Subcutaneous abdominal adipose tissue (tissue), 5 donors: ENCODE results near the gene KRTAP10-1.

Source experiments
- H3K27ac ChIP-seq: one replicate; pipeline ENCODE4 v1.7.0; 2013; ENCODE audit warnings: low read depth, mild to moderate bottlenecking, inconsistent platforms, low read length, moderate library complexity
- H3K27me3 ChIP-seq, 5 donors: one replicate each; pipeline ENCODE4 v1.7.0; 2013; ENCODE audit warnings: low read length in 5 of 5, inconsistent platforms in 1 of 5; ENCODE audit not compliant: control insufficient read depth in 5 of 5, insufficient read depth in 4 of 5
- H3K36me3 ChIP-seq, 5 donors: one replicate each; pipeline ENCODE4 v1.7.0; 2013; ENCODE audit warnings: low read length in 5 of 5; ENCODE audit not compliant: control insufficient read depth in 5 of 5, insufficient read depth in 5 of 5
- H3K4me1 ChIP-seq, 5 donors: one replicate each; pipeline ENCODE4 v1.7.0; 2013; ENCODE audit warnings: low read length in 5 of 5, mild to moderate bottlenecking in 3 of 5, moderate library complexity in 1 of 5; ENCODE audit not compliant: control insufficient read depth in 5 of 5, insufficient read depth in 5 of 5
- H3K4me3 ChIP-seq, 5 donors: one replicate each; pipeline ENCODE4 v1.7.0; 2013; ENCODE audit warnings: low read length in 5 of 5, low read depth in 1 of 5
- H3K9ac ChIP-seq, 5 donors: one replicate each; pipeline ENCODE4 v1.7.0; 2013; ENCODE audit warnings: low read length in 5 of 5, mild to moderate bottlenecking in 4 of 5, moderate library complexity in 3 of 5
- H3K9me3 ChIP-seq, 5 donors: one replicate each; pipeline ENCODE4 v1.7.0; 2013; ENCODE audit warnings: low read length in 5 of 5; ENCODE audit not compliant: control insufficient read depth in 5 of 5
- donor health status: healthy.
- donor health status: healthy.
- donor health status: healthy.
- donor health status: healthy.
- donor health status: healthy.

The KRTAP10-1 gene

GRCh38 chr21:44529503-44530125, 10.4 kb downstream of the KRTAP10-1 start:
- Histone ChIP-seq H3K4me3 (no peak overlapping the region), H3K9ac (no peak overlapping the region), H3K27ac (no peak overlapping the region), H3K9me3 (no peaks in the 10 kb centered on the region), H3K36me3 (no peaks in the 10 kb centered on the region), H3K4me1 (peaks cover 0 to 2% (median 0%) of the 10 kb centered on the region in 5 donors), H3K27me3 (peaks cover 3 to 18% (median 12%) of the 10 kb centered on the region in 5 donors)

- no peak overlapping the region for H3K9ac ChIP-seq
- no peaks in the 10 kb centered on the region for H3K9me3 ChIP-seq
- H3K4me1 ChIP-seq, result peaks cover 0 to 2% (median 0%) of the 10 kb centered on the region in 5 donors
- no peak overlapping the region for H3K27ac ChIP-seq
- no peak overlapping the region for H3K4me3 ChIP-seq
- no peaks in the 10 kb centered on the region for H3K36me3 ChIP-seq
- peaks cover 3 to 18% (median 12%) of the 10 kb centered on the region in 5 donors for H3K27me3 ChIP-seq
Observed at GRCh38 chr21:44529011-44529421, 11.0 kb downstream of the KRTAP10-1 start.

- H3K4me1 ChIP-seq, result peaks cover 0 to 2% (median 0%) of the 10 kb centered on the region in 5 donors
Observed at GRCh38 chr21:44528634-44528995, 11.4 kb downstream of the KRTAP10-1 start.

GRCh38 chr21:44527983-44528633, 11.9 kb downstream of the KRTAP10-1 start:
- no peaks in the 10 kb centered on the region for H3K36me3 ChIP-seq
- H3K9ac ChIP-seq, result no peak overlapping the region
- H3K4me3 ChIP-seq, result no peak overlapping the region
- no peaks in the 10 kb centered on the region for H3K9me3 ChIP-seq
- H3K27me3 ChIP-seq, result peaks cover 9 to 18% (median 12%) of the 10 kb centered on the region in 5 donors
- peaks cover 0 to 2% (median 0%) of the 10 kb centered on the region in 5 donors for H3K4me1 ChIP-seq
- no peak overlapping the region for H3K27ac ChIP-seq

More at GRCh38 chr21:44528634-44528995, 11.4 kb downstream of the KRTAP10-1 start:
- no peak overlapping the region for H3K4me3 ChIP-seq
- no peaks in the 10 kb centered on the region for H3K9me3 ChIP-seq
- H3K27me3 ChIP-seq, result peaks cover 5 to 18% (median 12%) of the 10 kb centered on the region in 5 donors
- H3K27ac ChIP-seq, result no peak overlapping the region
- H3K36me3 ChIP-seq, result no peaks in the 10 kb centered on the region
- no peak overlapping the region for H3K9ac ChIP-seq

GRCh38 chr21:44527156-44527982, 12.6 kb downstream of the KRTAP10-1 start:
- H3K36me3 ChIP-seq, result no peaks in the 10 kb centered on the region
- peaks cover 8 to 22% (median 12%) of the 10 kb centered on the region in 5 donors for H3K27me3 ChIP-seq
- no peak overlapping the region for H3K9ac ChIP-seq
- no peaks in the 10 kb centered on the region for H3K9me3 ChIP-seq
- no peak overlapping the region for H3K4me3 ChIP-seq
- H3K27ac ChIP-seq, result no peak overlapping the region
- peaks cover 0 to 2% (median 0%) of the 10 kb centered on the region in 5 donors for H3K4me1 ChIP-seq

- Histone ChIP-seq H3K27ac (no peak overlapping the region), H3K4me1 (peaks cover 0 to 2% (median 0%) of the 10 kb centered on the region in 5 donors), H3K4me3 (no peak overlapping the region), H3K36me3 (no peaks in the 10 kb centered on the region), H3K27me3 (peaks cover 8 to 21% (median 9%) of the 10 kb centered on the region in 5 donors), H3K9ac (no peak overlapping the region), H3K9me3 (no peaks in the 10 kb centered on the region)
Observed at GRCh38 chr21:44526096-44526997, 13.6 kb downstream of the KRTAP10-1 start.

- Histone ChIP-seq H3K9me3 (no peaks in the 10 kb centered on the region), H3K9ac (no peak overlapping the region), H3K4me1 (peaks cover 0 to 2% (median 0%) of the 10 kb centered on the region in 5 donors), H3K27me3 (peaks cover 4 to 20% (median 9%) of the 10 kb centered on the region in 5 donors), H3K4me3 (no peak overlapping the region), H3K27ac (no peak overlapping the region), H3K36me3 (no peaks in the 10 kb centered on the region)
Observed at GRCh38 chr21:44525391-44526095, 14.5 kb downstream of the KRTAP10-1 start.

- Histone ChIP-seq H3K27ac (no peak overlapping the region), H3K4me1 (peaks cover 0 to 2% (median 0%) of the 10 kb centered on the region in 5 donors), H3K9ac (no peak overlapping the region), H3K4me3 (no peak overlapping the region), H3K27me3 (peaks cover 0 to 22% (median 9%) of the 10 kb centered on the region in 5 donors), H3K36me3 (no peaks in the 10 kb centered on the region), H3K9me3 (no peaks in the 10 kb centered on the region)
Observed at GRCh38 chr21:44524414-44525371, 15.3 kb downstream of the KRTAP10-1 start.
